ENCODE measurements around the gene PPP1R7. TPM values are rescaled to one million over a fixed set of nuclear protein-coding genes. Genes with fewer than 3 reads are reported as not detected.
A peak's percentile ranks its signal among the peaks of the same experiment; 100 is the strongest.

PPP1R7 gene
- polyA plus RNA-seq, 1 of the 3 experiments (the other 2 are of a cell fraction) = 56.9 TPM

DNA sequence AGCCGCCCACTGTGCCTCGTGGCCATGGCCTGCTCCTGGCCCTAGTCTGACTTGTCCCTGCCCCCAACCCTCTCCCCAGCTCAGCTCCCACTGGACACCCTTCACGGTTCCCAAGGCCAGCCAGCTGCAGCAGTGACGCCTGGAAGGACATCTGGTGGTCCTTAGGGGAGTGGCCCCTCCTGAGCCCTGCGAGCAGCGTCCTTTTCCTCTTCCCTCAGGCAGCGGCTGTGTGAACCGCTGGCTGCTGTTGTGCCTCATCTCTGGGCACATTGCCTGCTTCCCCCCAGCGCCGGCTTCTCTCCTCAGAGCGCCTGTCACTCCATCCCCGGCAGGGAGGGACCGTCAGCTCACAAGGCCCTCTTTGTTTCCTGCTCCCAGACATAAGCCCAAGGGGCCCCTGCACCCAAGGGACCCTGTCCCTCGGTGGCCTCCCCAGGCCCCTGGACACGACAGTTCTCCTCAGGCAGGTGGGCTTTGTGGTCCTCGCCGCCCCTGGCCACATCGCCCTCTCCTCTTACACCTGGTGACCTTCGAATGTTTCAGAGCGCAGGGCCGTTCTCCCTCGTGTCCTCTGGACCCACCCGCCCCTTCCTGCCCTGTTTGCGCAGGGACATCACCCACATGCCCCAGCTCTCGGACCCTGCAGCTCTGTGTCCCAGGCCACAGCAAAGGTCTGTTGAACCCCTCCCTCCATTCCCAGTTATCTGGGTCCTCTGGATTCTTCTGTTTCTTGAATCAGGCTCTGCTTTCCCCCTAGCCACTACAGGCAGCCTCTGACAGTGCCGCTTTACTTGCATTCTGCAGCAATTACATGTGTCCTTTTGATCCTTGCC is 74.0 kb downstream of the PPP1R7 start:
- Histone ChIP-seq H3K9ac (no peak overlapping the region), H3K4me3 (ENCODE audit: low read depth in 2 of 2, low read length in 1 of 2) (no peak overlapping the region), H3K9me2 (no peaks in the 10 kb centered on the region), H3K36me3 (replicated peaks in 1 of 2; ENCODE audit: control insufficient read depth in 1 of 2, insufficient read depth in 2 of 2, low read length in 1 of 2) (peaks cover 4 to 32% of the 10 kb centered on the region in 2 experiments), H2AFZ (ENCODE audit: low read depth) (no peak overlapping the region), H4K20me1 (ENCODE audit: insufficient read depth) (peaks cover 24% of the 10 kb centered on the region), H3K4me2 (no peak overlapping the region), H3K4me1 (ENCODE audit: control insufficient read depth in 1 of 2, insufficient read depth in 2 of 2, low read depth in 1 of 2, low read length in 1 of 2) (peaks cover 11 to 26% of the 10 kb centered on the region in 2 experiments; a peak in 2 of 4 replicates), H3K79me2 (ENCODE audit: insufficient read depth) (no peaks in the 10 kb centered on the region), H3K9me3 (no peaks in the 10 kb centered on the region), H3K27me3 (ENCODE audit: insufficient read depth) (no peaks in the 10 kb centered on the region), H3F3A (replicated peaks; ENCODE audit: insufficient read depth) (peaks cover 23% of the 10 kb centered on the region), H3K27ac (ENCODE audit: low read depth in 2 of 2, low read length in 1 of 2) (peak overlapping the region; percentile 6 to 56; a peak in 3 of 4 replicates)
- DNase-seq = peak; percentile 91
- WGBS (ENCODE audit: low lambda C conversion rate) = 66% methylated on average over 17 of the region's 26 CpGs
- ChIA-PET POLR2A (interaction anchor here (0.7 to 1.7 kb wide), 2 partner anchors 13 to 404 kb away, joined by 3 to 4 read pairs; partner anchors contain the start of gene KIF1A), CTCF (interaction anchor here (1.0 to 2.7 kb wide), 3 partner anchors 12 to 373 kb away, joined by 3 to 10 read pairs (median 3); partner anchors contain the start of gene PASK)
- TF ChIP-seq FOXM1 (IDR thresholded peaks at IDR 0.05; ENCODE audit: low read depth) (no peak), MXI1 (IDR thresholded peaks at IDR 0.05; ENCODE audit: low read depth, low read length) (peak; percentile 70; the same call in 1 of the 2 replicates), CHD2 (IDR thresholded peaks at IDR 0.05; ENCODE audit: low read length, partially characterized antibody) (peak; percentile 22), SMC3 (IDR thresholded peaks at IDR 0.05; ENCODE audit: low read depth, low read length) (peak; percentile 25; the same call in 1 of the 2 replicates), POLR2AphosphoS5 (IDR thresholded peaks at IDR 0.05; ENCODE audit: low read depth, low read length) (no peak), IRF3 (IDR thresholded peaks at IDR 0.05; ENCODE audit: low read depth, low read length) (no peak), TEAD4 (IDR thresholded peaks at IDR 0.05; ENCODE audit: borderline replicate concordance, insufficient read depth) (no peak), ZBTB33 (IDR thresholded peaks at IDR 0.05; ENCODE audit: borderline replicate concordance, low read depth) (no peak), EP300 (IDR thresholded peaks at IDR 0.05; ENCODE audit: borderline replicate concordance in 1 of 2, low read depth in 1 of 2, low read length in 1 of 2) (peak in 1 of 2 experiments; percentile 46; a peak in 1 of 4 replicates), RFX5 (IDR thresholded peaks at IDR 0.05; ENCODE audit: low read length) (no peak), RCOR1 (IDR thresholded peaks at IDR 0.05; ENCODE audit: low read length) (0 out of 2 replicates have a peak, but pooled peaks have one; percentile 13), GATA2 (CRISPR knock-in tag; IDR thresholded peaks at IDR 0.05) (no peak), RAD21 (IDR thresholded peaks at IDR 0.05; ENCODE audit: low read length) (peak; percentile 40), MEF2A (IDR thresholded peaks at IDR 0.05; ENCODE audit: borderline replicate concordance, low read depth) (no peak), EZH2phosphoT487 (IDR thresholded peaks at IDR 0.05; ENCODE audit: borderline replicate concordance, low read depth) (no peak), NRF1 (IDR thresholded peaks at IDR 0.05; ENCODE audit: low read depth, low read length) (no peak)
- TF ChIP-seq, protein P1, sequence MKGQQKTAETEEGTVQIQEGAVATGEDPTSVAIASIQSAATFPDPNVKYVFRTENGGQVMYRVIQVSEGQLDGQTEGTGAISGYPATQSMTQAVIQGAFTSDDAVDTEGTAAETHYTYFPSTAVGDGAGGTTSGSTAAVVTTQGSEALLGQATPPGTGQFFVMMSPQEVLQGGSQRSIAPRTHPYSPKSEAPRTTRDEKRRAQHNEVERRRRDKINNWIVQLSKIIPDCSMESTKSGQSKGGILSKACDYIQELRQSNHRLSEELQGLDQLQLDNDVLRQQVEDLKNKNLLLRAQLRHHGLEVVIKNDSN (IDR thresholded peaks at IDR 0.05; ENCODE audit: borderline replicate concordance, low read depth) = no peak
